Skin of body (tissue), 2 donors: ENCODE data around the gene ARRDC5. TPM values are rescaled to one million over a fixed set of nuclear protein-coding genes. Genes with fewer than 3 reads are reported as not detected.
"Not testable (repeated sequence)": the region's sequence is repeated elsewhere in the genome, so short reads cannot be mapped to it uniquely, and the experiment has no call there.

Experiments used
- DNase-seq: peaks from one replicate; lab custom pipeline; 2025; lab: John Stamatoyannopoulos, UW
- total RNA-seq: library from RNA; depleted of rRNA; stranded (reverse); fragments of >200 nt; gene quantifications from one replicate; pipeline ENCODE4 v1.2.3, GENCODE V29; 2014

ARRDC5 gene
- total RNA-seq, 1 donor from 2014 or later: 0.10 TPM

GRCh38 chr19:4910594-4911281 lies 8.0 kb upstream of the ARRDC5 start:
- DNase-seq: no peak

GRCh38 chr19:4909897-4910593 lies 7.3 kb upstream of the ARRDC5 start:
- DNase-seq: peak; percentile 83

GRCh38 chr19:4909156-4909896 lies 6.6 kb upstream of the ARRDC5 start, which contains the start of gene UHRF1:
UHRF1 (plus strand) TSS chr19:4909501; CDS start chr19:4910886, 1,385 bp downstream.
- peak; percentile 16 for DNase-seq

GRCh38 chr19:4908781-4909155 lies 6.1 kb upstream of the ARRDC5 start:
- DNase-seq: no peak

GRCh38 chr19:4908360-4908759 lies 5.7 kb upstream of the ARRDC5 start:
- DNase-seq: no peak

GRCh38 chr19:4906963-4907362 lies 4.3 kb upstream of the ARRDC5 start:
- DNase-seq: no peak

GRCh38 chr19:4904481-4904880 lies 1.8 kb upstream of the ARRDC5 start:
- DNase-seq: no peak

- not testable (repeated sequence) for DNase-seq
Measured at GRCh38 chr19:4900879-4901278, 1.8 kb downstream of the ARRDC5 start.

- DNase-seq: no peak
Measured at GRCh38 chr19:4897146-4897545, 5.5 kb downstream of the ARRDC5 start.

- no peak for DNase-seq
Measured at GRCh38 chr19:4896372-4896771, 6.3 kb downstream of the ARRDC5 start.

GRCh38 chr19:4892962-4893361 lies 9.7 kb downstream of the ARRDC5 start:
- not testable (repeated sequence) for DNase-seq

- DNase-seq: no peak
Measured at GRCh38 chr19:4891066-4891465, 11.6 kb downstream of the ARRDC5 start.

- DNase-seq: no peak
Measured at GRCh38 chr19:4889034-4889815, 13.5 kb downstream of the ARRDC5 start.

GRCh38 chr19:4887803-4888202 lies 14.9 kb downstream of the ARRDC5 start:
- DNase-seq: not testable (repeated sequence)

GRCh38 chr19:4884993-4885392 lies 17.7 kb downstream of the ARRDC5 start:
- not testable (repeated sequence) for DNase-seq

GRCh38 chr19:4882874-4883273 lies 19.8 kb downstream of the ARRDC5 start:
- DNase-seq: not testable (repeated sequence)

- DNase-seq: no peak
Measured at GRCh38 chr19:4879041-4879440, 23.7 kb downstream of the ARRDC5 start.

- no peak for DNase-seq
Measured at GRCh38 chr19:4878491-4878968, 24.2 kb downstream of the ARRDC5 start.

GRCh38 chr19:4877753-4878490 lies 24.8 kb downstream of the ARRDC5 start:
- DNase-seq: no peak

GRCh38 chr19:4873930-4874329 lies 28.8 kb downstream of the ARRDC5 start:
- DNase-seq: no peak

GRCh38 chr19:4871711-4872110 lies 31.0 kb downstream of the ARRDC5 start:
- no peak for DNase-seq
